Measurements from ENCODE around the gene PUM1.
"Not testable (repeated sequence)": the region's sequence is repeated elsewhere in the genome, so short reads cannot be mapped to it uniquely, and the experiment has no call there.

The PUM1 gene

GRCh38 chr1:30966690-30967369 lies 98.7 kb downstream of the PUM1 start:
- no peak for DNase-seq (ENCODE audit: low read depth in 2 of 3, low spot score in 2 of 3)

DNA sequence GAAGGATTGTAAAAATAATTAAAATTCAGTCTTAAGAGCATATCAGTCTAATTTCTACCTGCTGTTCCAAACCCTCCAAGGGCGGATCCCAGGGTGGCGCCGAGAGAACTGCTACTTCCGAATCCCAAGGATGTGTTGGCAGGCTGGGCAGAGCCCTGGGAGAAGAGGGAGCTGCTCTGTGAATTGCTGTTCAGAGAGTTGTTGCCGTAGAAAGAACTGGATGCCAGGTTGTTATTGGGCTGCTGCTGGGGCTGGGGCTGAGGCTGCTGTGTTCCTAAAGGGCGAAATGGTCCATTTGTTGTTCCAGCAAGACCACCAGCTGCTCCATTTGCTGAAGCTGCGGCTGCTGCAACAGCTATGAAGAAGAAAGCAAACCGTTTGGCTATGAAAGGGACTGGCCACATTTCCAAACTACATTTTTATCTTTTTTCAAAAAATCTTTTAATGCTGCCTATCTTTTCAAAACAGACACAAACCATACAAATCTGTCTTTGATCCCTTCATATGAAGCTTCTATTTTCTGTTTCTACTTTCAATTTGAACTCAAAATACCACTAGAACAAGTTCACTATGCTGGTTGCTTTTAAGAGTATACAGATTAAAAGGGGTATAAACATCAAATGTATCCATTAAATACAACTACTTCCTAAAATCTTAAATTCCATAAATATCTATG lies 99.5 kb downstream of the PUM1 start:
- no peak for DNase-seq (ENCODE audit: low read depth in 2 of 3, low spot score in 2 of 3)

DNA sequence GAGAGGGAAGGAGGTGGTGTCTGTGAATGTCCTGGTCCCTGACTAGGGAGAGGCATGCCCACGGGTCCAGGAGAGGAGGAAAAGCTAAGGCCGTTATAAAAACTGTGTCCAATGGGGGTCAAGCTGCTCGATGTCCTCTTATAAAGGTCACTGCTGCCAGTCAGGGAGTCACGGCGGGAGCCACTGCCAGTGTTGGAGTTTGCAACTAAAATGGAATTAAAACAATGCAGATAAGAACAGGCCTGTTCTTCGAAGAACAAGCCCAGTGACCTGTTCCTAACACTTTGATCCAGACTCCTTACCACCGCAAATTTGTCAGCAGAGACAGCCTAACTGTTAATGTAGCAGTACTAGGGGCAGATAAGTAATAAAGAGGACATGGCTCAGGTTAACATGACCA lies 100.8 kb downstream of the PUM1 start:
- DNase-seq (ENCODE audit: low read depth in 2 of 3, low spot score in 2 of 3) = no peak

- DNase-seq (ENCODE audit: low read depth in 2 of 3, low spot score in 2 of 3) = no peak
Measured at GRCh38 chr1:30962609-30963508, 102.7 kb downstream of the PUM1 start.

GRCh38 chr1:30957560-30958222 lies 107.8 kb downstream of the PUM1 start:
- DNase-seq (ENCODE audit: low read depth in 2 of 3, low spot score in 2 of 3) = no peak

GRCh38 chr1:30955448-30956015 lies 110.0 kb downstream of the PUM1 start:
- DNase-seq (ENCODE audit: low read depth in 2 of 3, low spot score in 2 of 3) = no peak

DNA sequence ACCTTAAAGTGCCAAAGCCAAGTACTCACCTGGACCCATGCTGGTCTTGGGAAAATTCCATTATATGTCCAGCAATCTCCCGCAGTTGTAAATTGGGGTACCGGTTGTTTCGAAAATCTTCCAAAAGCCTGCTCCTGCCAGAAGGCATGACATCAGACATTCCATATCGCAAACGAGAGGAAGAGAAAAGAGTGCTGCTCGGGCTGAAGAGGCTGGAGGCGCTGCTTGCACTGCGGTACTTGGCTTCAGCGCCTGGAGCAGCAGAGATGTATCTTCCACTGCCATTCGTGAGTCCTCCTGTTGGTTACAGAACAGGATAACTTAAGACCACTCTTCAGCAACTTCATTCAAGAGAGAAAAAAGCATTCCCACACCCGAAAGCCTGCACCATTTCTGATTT lies 111.8 kb downstream of the PUM1 start:
- DNase-seq (ENCODE audit: low read depth in 2 of 3, low spot score in 2 of 3) = no peak

DNA sequence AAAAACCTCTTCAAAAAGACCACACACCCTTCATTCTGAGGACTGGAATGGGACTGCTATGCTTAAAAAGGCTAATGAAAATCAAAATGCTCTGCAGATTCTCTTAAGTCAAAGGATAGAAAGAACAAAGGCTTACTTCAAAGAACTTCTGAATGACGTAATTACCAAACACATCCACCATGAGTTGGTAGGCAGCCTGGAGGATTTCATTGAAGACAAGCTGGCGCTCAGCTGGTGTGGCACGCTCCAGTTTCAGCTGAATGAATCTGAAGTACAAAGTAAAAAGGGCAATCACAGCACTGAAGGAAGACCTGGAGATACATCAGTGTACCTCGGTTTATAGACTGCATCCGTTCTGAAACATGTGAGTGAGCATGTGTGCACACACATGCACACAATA lies 113.4 kb downstream of the PUM1 start:
- DNase-seq (ENCODE audit: low read depth in 2 of 3, low spot score in 2 of 3) = no peak

GRCh38 chr1:30950700-30951099 lies 114.8 kb downstream of the PUM1 start:
- no peak for DNase-seq (ENCODE audit: low read depth in 2 of 3, low spot score in 2 of 3)

DNA sequence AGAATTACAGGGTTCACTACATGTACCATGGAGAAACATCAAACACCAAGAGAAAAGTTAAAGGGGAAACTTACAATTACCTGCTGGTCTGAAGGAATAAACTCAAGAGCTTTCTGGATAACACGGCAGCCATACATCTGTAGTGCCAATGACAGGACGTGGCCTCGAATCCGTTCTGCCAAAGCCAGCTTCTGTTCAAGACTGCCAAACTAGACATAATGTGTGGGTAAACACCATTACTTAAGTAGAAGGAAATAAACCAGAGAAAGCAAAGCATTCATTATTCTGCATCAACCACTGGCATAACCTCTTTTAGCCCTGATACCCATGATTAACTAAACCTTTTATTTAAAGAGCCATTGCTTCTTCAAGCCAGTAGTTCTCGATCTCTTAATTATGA lies 115.5 kb downstream of the PUM1 start:
- DNase-seq (ENCODE audit: low read depth in 2 of 3, low spot score in 2 of 3) = no peak

GRCh38 chr1:30949487-30949838 lies 116.1 kb downstream of the PUM1 start:
- not testable (repeated sequence) for DNase-seq (ENCODE audit: low read depth in 2 of 3, low spot score in 2 of 3)

- DNase-seq (ENCODE audit: low read depth in 2 of 3, low spot score in 2 of 3) = not testable (repeated sequence)
Measured at GRCh38 chr1:30948813-30949486, 116.6 kb downstream of the PUM1 start.

DNA sequence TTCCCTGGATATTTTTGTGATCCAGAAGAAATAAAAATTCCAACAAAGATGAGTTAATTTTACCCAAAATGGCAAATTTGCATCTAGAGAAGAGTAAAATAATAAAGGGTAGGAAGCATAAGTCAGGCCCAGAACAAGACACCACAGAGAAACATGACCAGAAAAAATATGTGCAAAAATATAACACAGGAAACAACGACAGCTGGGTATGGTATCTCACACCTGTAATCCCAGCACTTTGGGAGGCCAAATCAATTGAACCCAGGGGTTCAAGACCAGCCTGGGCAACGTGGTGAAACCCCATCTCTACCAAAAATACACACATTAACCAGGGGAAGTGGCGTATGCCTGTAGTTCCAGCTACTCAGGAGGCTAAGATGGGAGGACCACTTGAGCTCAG lies 117.2 kb downstream of the PUM1 start:
- DNase-seq (ENCODE audit: low read depth in 2 of 3, low spot score in 2 of 3) = no peak

- DNase-seq (ENCODE audit: low read depth in 2 of 3, low spot score in 2 of 3) = no peak
Measured at GRCh38 chr1:30947212-30947611, 118.3 kb downstream of the PUM1 start.

- no peak for DNase-seq (ENCODE audit: low read depth in 2 of 3, low spot score in 2 of 3)
Measured at GRCh38 chr1:30942326-30942963, 123.1 kb downstream of the PUM1 start.

- DNase-seq (ENCODE audit: low read depth in 2 of 3, low spot score in 2 of 3) = no peak
Measured at GRCh38 chr1:30940541-30940940, 125.0 kb downstream of the PUM1 start.

DNA sequence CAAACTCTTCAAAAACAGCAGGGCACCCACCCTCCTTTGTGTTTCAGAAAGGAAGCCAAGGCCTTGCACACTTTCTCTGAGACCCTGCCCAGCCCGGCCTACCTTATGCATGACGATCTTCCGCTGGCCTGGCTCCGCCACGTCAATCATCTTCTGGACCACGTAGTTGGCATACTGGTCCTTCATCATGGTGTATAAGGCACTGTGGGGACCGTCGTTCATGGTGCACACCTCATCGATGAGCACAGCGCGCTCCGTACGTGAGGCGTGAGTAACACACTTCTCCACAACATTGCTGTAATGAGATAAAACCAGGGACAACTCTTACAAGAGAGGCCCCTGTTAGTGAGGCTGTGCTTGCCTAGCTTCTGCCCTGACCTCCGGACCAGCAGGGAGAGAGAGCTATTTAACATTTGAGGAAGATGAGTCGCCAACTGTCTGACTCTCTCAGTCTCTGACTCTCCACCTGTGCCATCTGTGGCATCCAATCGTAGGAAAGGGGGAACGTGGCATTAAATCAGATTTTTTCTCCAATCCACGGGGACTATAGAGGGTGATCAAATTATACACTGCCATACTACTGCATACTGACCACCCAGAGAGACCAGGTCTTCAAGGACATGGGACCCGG lies 128.9 kb downstream of the PUM1 start:
- no peak for DNase-seq (ENCODE audit: low read depth in 2 of 3, low spot score in 2 of 3)

- DNase-seq (ENCODE audit: low read depth in 2 of 3, low spot score in 2 of 3) = not testable (repeated sequence)
Measured at GRCh38 chr1:30935758-30936157, 129.8 kb downstream of the PUM1 start.

DNA sequence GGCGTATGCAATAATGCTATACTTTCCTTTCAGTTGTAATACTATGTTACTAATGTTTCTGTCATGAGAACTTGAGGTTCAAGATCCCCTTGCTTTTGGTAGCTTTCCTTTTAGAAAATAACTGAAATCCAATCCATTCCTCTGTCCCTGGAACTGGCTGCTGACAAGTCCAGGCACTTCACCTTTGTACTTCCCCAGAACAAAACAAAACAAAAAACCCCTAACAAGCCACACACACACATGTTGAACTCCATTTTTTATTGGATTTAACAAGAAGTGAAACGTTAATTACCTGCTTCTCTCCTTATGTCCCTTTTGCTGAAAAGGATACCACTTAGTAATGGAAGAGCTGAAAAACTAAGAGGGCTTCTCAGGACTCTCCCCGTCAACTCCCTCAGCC lies 130.9 kb downstream of the PUM1 start:
- no peak for DNase-seq (ENCODE audit: low read depth in 2 of 3, low spot score in 2 of 3)

DNA sequence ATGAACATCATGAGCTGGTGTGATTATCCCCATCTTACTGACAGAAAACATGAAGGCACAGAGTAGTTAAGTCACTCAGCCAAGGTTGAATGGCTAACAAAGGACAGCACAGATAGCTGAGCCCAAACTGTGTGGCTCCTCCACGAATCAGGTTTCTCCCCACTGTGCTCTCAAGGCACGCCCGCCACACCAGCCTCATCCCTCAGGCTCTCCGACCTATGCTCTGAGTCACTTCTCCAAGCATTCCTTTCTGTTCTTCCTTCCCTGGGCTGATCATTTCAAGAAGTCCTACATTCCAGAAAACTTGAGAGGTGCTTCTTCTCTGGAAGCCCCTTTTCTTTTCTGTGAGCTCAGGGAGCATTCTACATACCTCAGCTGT lies 131.7 kb downstream of the PUM1 start:
- DNase-seq (ENCODE audit: low read depth in 2 of 3, low spot score in 2 of 3) = no peak
